IMR-90 (cell line): Measurements from ENCODE around the gene DNAJC22. TPM values are rescaled to one million over a fixed set of nuclear protein-coding genes. Genes with fewer than 3 reads are reported as not detected.

Source experiments
- ATAC-seq: fragments of 200-7000 bp; cut with Tn5 transposase; 2 replicates; pipeline ENCODE4 v1.9.1; 2020; ENCODE audit warnings: low read depth, mild to moderate bottlenecking, moderate library complexity
- BruUV-seq: library from RNA; stranded (reverse); fragments of 400-500 nt; replicated peaks from 2 replicates; lab custom pipeline; 2021; lab: Mats Ljungman, UMichigan
- CTCF ChIA-PET: fragments of 300-600 bp; formaldehyde crosslinking; extraction: SDS; loops from one replicate; lab custom pipeline; 2021; ENCODE audit warnings: antibody characterized with exemption; lab: Yijun Ruan, JAX
- POLR2A ChIA-PET: fragments of 300-600 bp; sonication (Branson Sonifier 250); formaldehyde crosslinking; loops from one replicate; lab custom pipeline; 2022; ENCODE audit warnings: antibody characterized with exemption; ENCODE audit not compliant: unreplicated experiment; lab: Charles Lee
- DNase-seq: peaks from one replicate; pipeline ENCODE4 v3.0.0; 2013
- H2AFZ ChIP-seq: replicated peaks from 2 replicates; pipeline ENCODE3; 2013; ENCODE audit warnings: low read length, mild to moderate bottlenecking; ENCODE audit not compliant: poor library complexity
- H2AK5ac ChIP-seq: 2 replicates; pipeline ENCODE4 v1.6.1; 2013; ENCODE audit warnings: low read depth, low read length, inconsistent platforms
- H2AK9ac ChIP-seq: replicated peaks from 2 replicates; pipeline ENCODE3; 2013; ENCODE audit warnings: mild to moderate bottlenecking, low read depth, low read length, moderate library complexity; ENCODE audit not compliant: poor library complexity
- H2BK120ac ChIP-seq: 2 replicates; pipeline ENCODE4 v1.6.1; 2013; ENCODE audit warnings: low read depth, low read length, inconsistent platforms
- H2BK15ac ChIP-seq: 3 replicates; pipeline ENCODE4 v1.6.1; 2013; ENCODE audit warnings: low read depth, low read length, inconsistent platforms
- H2BK20ac ChIP-seq: 2 replicates; pipeline ENCODE4 v1.6.1; 2013; ENCODE audit warnings: low read depth, mild to moderate bottlenecking, inconsistent platforms, low read length, moderate library complexity
- H2BK5ac ChIP-seq: 2 replicates; pipeline ENCODE4 v1.6.1; 2013; ENCODE audit warnings: mild to moderate bottlenecking, low read depth, low read length, inconsistent platforms; ENCODE audit not compliant: poor library complexity, severe bottlenecking
- H3K14ac ChIP-seq: replicated peaks from 2 replicates; pipeline ENCODE4 v1.6.1; 2013; ENCODE audit warnings: low read depth, low read length, inconsistent platforms
- H3K18ac ChIP-seq: 2 replicates; pipeline ENCODE4 v1.6.1; 2013; ENCODE audit warnings: low read depth, low read length, control low read depth
- H3K23ac ChIP-seq: 2 replicates; pipeline ENCODE4 v1.6.1; 2013; ENCODE audit warnings: low read depth, low read length, inconsistent platforms
- H3K27ac ChIP-seq: 2 replicates; pipeline ENCODE4 v1.5.1; 2013; ENCODE audit warnings: mild to moderate bottlenecking, control low read depth, low read length; ENCODE audit not compliant: insufficient read depth
- H3K27me3 ChIP-seq: 2 replicates; pipeline ENCODE4 v1.6.1; 2013; ENCODE audit warnings: low read length; ENCODE audit not compliant: control insufficient read depth, insufficient read depth
- H3K36me3 ChIP-seq: 2 replicates; pipeline ENCODE4 v1.6.1; 2013; ENCODE audit warnings: low read length, mixed read lengths; ENCODE audit not compliant: control insufficient read depth, insufficient read depth
- H3K4ac ChIP-seq: 2 replicates; pipeline ENCODE4 v1.6.1; 2013; ENCODE audit warnings: low read depth, low read length, inconsistent platforms
- H3K4me1 ChIP-seq: 2 replicates; pipeline ENCODE4 v1.6.1; 2013; ENCODE audit warnings: low read length, mixed read lengths; ENCODE audit not compliant: control insufficient read depth, insufficient read depth
- H3K4me2 ChIP-seq: 2 replicates; pipeline ENCODE4 v1.6.1; 2013; ENCODE audit warnings: low read depth, mild to moderate bottlenecking, control low read depth, low read length, moderate library complexity
- H3K4me3 ChIP-seq: 2 replicates; pipeline ENCODE4 v1.5.1; 2013; ENCODE audit warnings: low read depth, mild to moderate bottlenecking, control low read depth, low read length, moderate library complexity; ENCODE audit not compliant: insufficient read depth
- H3K56ac ChIP-seq: 2 replicates; pipeline ENCODE4 v1.6.1; 2013; ENCODE audit warnings: low read length, inconsistent platforms; ENCODE audit not compliant: insufficient read depth; ENCODE audit errors: extremely low read depth
- H3K79me1 ChIP-seq, 2 experiments: 2 replicates each; pipeline ENCODE4 v1.6.1; 2013; ENCODE audit warnings: low read length in 2 of 2, inconsistent platforms in 1 of 2, low read depth in 1 of 2
- H3K9ac ChIP-seq: 2 replicates; pipeline ENCODE4 v1.6.1; 2013; ENCODE audit warnings: low read depth, low read length, control low read depth
- H3K9me1 ChIP-seq: 2 replicates; pipeline ENCODE4 v1.6.1; 2013; ENCODE audit warnings: low read length, inconsistent platforms; ENCODE audit not compliant: insufficient read depth
- H3K9me3 ChIP-seq: 2 replicates; pipeline ENCODE4 v1.6.1; 2013; ENCODE audit warnings: low read length; ENCODE audit not compliant: control insufficient read depth, insufficient read depth
- H4K20me1 ChIP-seq: 2 replicates; pipeline ENCODE4 v1.6.1; 2013; ENCODE audit warnings: low read length, inconsistent platforms; ENCODE audit not compliant: insufficient read depth
- H4K5ac ChIP-seq: 2 replicates; pipeline ENCODE4 v1.6.1; 2013; ENCODE audit warnings: mild to moderate bottlenecking, low read depth, low read length, control low read depth
- H4K8ac ChIP-seq, 2 experiments: 2 replicates each; pipeline ENCODE4 v1.6.1; 2013; ENCODE audit warnings: low read depth in 2 of 2, low read length in 2 of 2, control low read depth in 1 of 2, inconsistent platforms in 1 of 2
- H4K91ac ChIP-seq: 2 replicates; pipeline ENCODE4 v1.6.1; 2013; ENCODE audit warnings: low read depth, low read length, inconsistent platforms; ENCODE audit not compliant: insufficient read depth
- BHLHE40 ChIP-seq: fragments of 150-350 bp; IDR thresholded peaks from 2 replicates; pipeline ENCODE4 v1.6.1; 2016; ENCODE audit warnings: mild to moderate bottlenecking, low read depth, low read length
- POLR2A ChIP-seq: IDR thresholded peaks from 2 replicates; pipeline ENCODE4 v1.6.1; 2012; ENCODE audit warnings: mild to moderate bottlenecking, low read depth, low read length
- WGBS, 2 experiments: methylation state at CpG; one replicate each; pipeline versions ENCODE4 v1.1.5 to v1.1.7; 2013; ENCODE audit warnings: missing lambda C conversion rate in 2 of 2; ENCODE audit not compliant: insufficient read length in 1 of 2; ENCODE audit errors: extremely low coverage in 2 of 2; 5-methylcytosine and 5-hydroxymethylcytosine counted together
- dilution Hi-C: fragments of 300-500 bp; cut with HindIII; formaldehyde crosslinking; loops from one replicate; pipeline ENCODE4 v1.14.3; 2018; ENCODE audit warnings: low sequenced_read_pairs; ENCODE audit not compliant: unreplicated experiment
- in situ Hi-C: fragments of 300-500 bp; cut with MboI; formaldehyde crosslinking; loops from 3 replicates; pipeline ENCODE4 v1.14.3; 2019; ENCODE audit warnings: low sequenced_read_pairs, inconsistent platforms, mixed read lengths
- intact Hi-C: fragments of 100-400 bp; cut with micrococcal nuclease; formaldehyde crosslinking; loops from 2 replicates; pipeline ENCODE4 v1.10.0; 2022
- polyA plus RNA-seq, 3 experiments: library from polyadenylated mRNA; depleted of rRNA; stranded (reverse); fragments of >200 nt; gene quantifications; 2 replicates each; pipeline ENCODE4 v1.2.3, GENCODE V29; 2012; ENCODE audit warnings: low replicate concordance in 1 of 3
- total RNA-seq: library from RNA; depleted of rRNA; stranded (reverse); fragments of >200 nt; gene quantifications from 2 replicates; pipeline ENCODE4 v1.2.3, GENCODE V29; 2012

DNAJC22 gene
- total and polyA plus RNA-seq, 2 of the 4 experiments (the other 2 are of a cell fraction), result 8.1 to 8.2 TPM

GRCh38 chr12:49388682-49389386 lies 42.1 kb downstream of the DNAJC22 start:
- H4K20me1 ChIP-seq, result peaks cover 42% of the 10 kb centered on the region
- H2BK20ac ChIP-seq, result no peak overlapping the region
- CTCF ChIA-PET, result no interaction called here

More at GRCh38 chr12:49388682-49389386, 42.1 kb downstream of the DNAJC22 start:
- Histone ChIP-seq H3K27ac (no peak overlapping the region), H3K18ac (no peak overlapping the region), H4K8ac (no peak overlapping the region), H2BK5ac (no peak overlapping the region), H4K91ac (no peak overlapping the region), H3K23ac (no peak overlapping the region), H3K4me2 (no peak overlapping the region), H3K36me3 (peaks cover 7% of the 10 kb centered on the region), H3K4ac (no peak overlapping the region), H3K79me1 (peaks cover 21 to 63% of the 10 kb centered on the region in 2 experiments), H4K5ac (no peak overlapping the region), H3K4me3 (no peak overlapping the region), H2AFZ (no peak overlapping the region), H2BK120ac (no peak overlapping the region), H3K9me1 (peaks cover 3% of the 10 kb centered on the region), H3K9ac (no peak overlapping the region), H3K14ac (no peak overlapping the region), H3K9me3 (no peaks in the 10 kb centered on the region), H3K4me1 (no peaks in the 10 kb centered on the region), H3K27me3 (no peaks in the 10 kb centered on the region), H3K56ac (no peak overlapping the region), H2BK15ac (no peak overlapping the region), H2AK9ac (no peak overlapping the region), H2AK5ac (no peak overlapping the region)
- in situ Hi-C loops, result no loop called here
- dilution Hi-C loops, result no loop called here
- POLR2A ChIA-PET, result no interaction called here
- no peak for ATAC-seq
- DNase-seq, result no peak
- intact Hi-C loops, result no loop called here
- 67% methylated on average over 9 of the region's 18 CpGs; no CpG with 5 or more reads in 1 of the 2 experiments for WGBS, 2 experiments
- TF ChIP-seq BHLHE40, result no peak
- no peak for TF ChIP-seq POLR2A
- BruUV-seq, result no TSS peak
